ENCODE results near the gene IDE.

The IDE gene

GRCh38 chr10:92483539-92483938 lies 90.4 kb downstream of the IDE start:
- H4K20me1 ChIP-seq (ENCODE audit: low read depth, low read length), result no peaks in the 10 kb centered on the region
- H3K27me3 ChIP-seq (ENCODE audit: low read length), result no peaks in the 10 kb centered on the region
- no peaks in the 10 kb centered on the region for H3K9me3 ChIP-seq (ENCODE audit: insufficient read depth, low read length)
- TF ChIP-seq EZH2phosphoT487 (conservative IDR thresholded peaks at IDR 0.05; ENCODE audit: low read length) (no peak), CTCF (IDR thresholded peaks at IDR 0.05; ENCODE audit: insufficient read depth, low read length, poor library complexity, severe bottlenecking) (no peak)
- H3K4me3 ChIP-seq (ENCODE audit: insufficient read depth, low read length, poor library complexity, severe bottlenecking), result no peak overlapping the region
- H3K4me2 ChIP-seq (ENCODE audit: low read depth, low read length, poor library complexity, severe bottlenecking), result no peak overlapping the region
- H2AFZ ChIP-seq (ENCODE audit: low read depth, low read length, severe bottlenecking), result no peak overlapping the region
- no peak overlapping the region for H3K27ac ChIP-seq (ENCODE audit: low read depth, low read length)
- no peaks in the 10 kb centered on the region for H3K79me2 ChIP-seq (ENCODE audit: insufficient read depth, low read length)
- no peaks in the 10 kb centered on the region for H3F3A ChIP-seq (ENCODE audit: insufficient read depth)
- H3K9ac ChIP-seq (ENCODE audit: low read length), result no peak overlapping the region
- no peaks in the 10 kb centered on the region for H3K9me2 ChIP-seq (replicated peaks; ENCODE audit: insufficient read depth, low read length)
- peaks cover 3% of the 10 kb centered on the region; the same call in 1 of the 2 replicates for H3K36me3 ChIP-seq (ENCODE audit: low read length)

GRCh38 chr10:92480413-92480812 lies 93.5 kb downstream of the IDE start:
- Histone ChIP-seq H3K36me3 (ENCODE audit: low read length) (peaks cover 3% of the 10 kb centered on the region; the same call in 1 of the 2 replicates), H3K79me2 (ENCODE audit: insufficient read depth, low read length) (no peaks in the 10 kb centered on the region)

GRCh38 chr10:92479547-92479946 lies 94.3 kb downstream of the IDE start:
- H3K9ac ChIP-seq (ENCODE audit: low read length), result no peak overlapping the region
- H3K4me3 ChIP-seq (ENCODE audit: insufficient read depth, low read length, poor library complexity, severe bottlenecking), result no peak overlapping the region
- no peak overlapping the region for H2AFZ ChIP-seq (ENCODE audit: low read depth, low read length, severe bottlenecking)
- H3K9me3 ChIP-seq (ENCODE audit: insufficient read depth, low read length), result no peaks in the 10 kb centered on the region
- H3K27ac ChIP-seq (ENCODE audit: low read depth, low read length), result no peak overlapping the region
- no peaks in the 10 kb centered on the region for H3K79me2 ChIP-seq (ENCODE audit: insufficient read depth, low read length)
- no peak overlapping the region for H3K4me2 ChIP-seq (ENCODE audit: low read depth, low read length, poor library complexity, severe bottlenecking)
- TF ChIP-seq CTCF (IDR thresholded peaks at IDR 0.05; ENCODE audit: insufficient read depth, low read length, poor library complexity, severe bottlenecking) (no peak), EZH2phosphoT487 (conservative IDR thresholded peaks at IDR 0.05; ENCODE audit: low read length) (no peak)
- no peaks in the 10 kb centered on the region for H3K27me3 ChIP-seq (ENCODE audit: low read length)
- H4K20me1 ChIP-seq (ENCODE audit: low read depth, low read length), result no peaks in the 10 kb centered on the region
- H3K36me3 ChIP-seq (ENCODE audit: low read length), result peaks cover 4% of the 10 kb centered on the region; the same call in 1 of the 2 replicates
- peaks cover 7% of the 10 kb centered on the region; the same call in 1 of the 2 replicates for H3F3A ChIP-seq (ENCODE audit: insufficient read depth)
- H3K9me2 ChIP-seq (replicated peaks; ENCODE audit: insufficient read depth, low read length), result no peaks in the 10 kb centered on the region

More at GRCh38 chr10:92480413-92480812, 93.5 kb downstream of the IDE start:
- Histone ChIP-seq H3K27me3 (ENCODE audit: low read length) (no peaks in the 10 kb centered on the region), H3K9ac (ENCODE audit: low read length) (no peak overlapping the region), H3K4me2 (ENCODE audit: low read depth, low read length, poor library complexity, severe bottlenecking) (no peak overlapping the region), H3K27ac (ENCODE audit: low read depth, low read length) (no peak overlapping the region), H3K9me2 (replicated peaks; ENCODE audit: insufficient read depth, low read length) (no peaks in the 10 kb centered on the region), H3K4me3 (ENCODE audit: insufficient read depth, low read length, poor library complexity, severe bottlenecking) (no peak overlapping the region), H4K20me1 (ENCODE audit: low read depth, low read length) (no peaks in the 10 kb centered on the region), H3F3A (ENCODE audit: insufficient read depth) (no peaks in the 10 kb centered on the region), H2AFZ (ENCODE audit: low read depth, low read length, severe bottlenecking) (no peak overlapping the region), H3K9me3 (ENCODE audit: insufficient read depth, low read length) (no peaks in the 10 kb centered on the region)
- TF ChIP-seq CTCF (IDR thresholded peaks at IDR 0.05; ENCODE audit: insufficient read depth, low read length, poor library complexity, severe bottlenecking), result no peak
- no peak for TF ChIP-seq EZH2phosphoT487 (conservative IDR thresholded peaks at IDR 0.05; ENCODE audit: low read length)
